Cardiac muscle cell (in vitro differentiated cells and primary cell): ENCODE results near the gene RASSF5. TPM values are rescaled to one million over a fixed set of nuclear protein-coding genes. Genes with fewer than 3 reads are reported as not detected.

Experiments used
- DNase-seq, 2 donors: peaks; one replicate each; pipeline versions ENCODE4 v3.0.0 to v3.0.0-alpha.2; 2010 to 2017; ENCODE audit warnings: low read depth in 1 of 2, low spot score in 1 of 2
- H3K27ac ChIP-seq: fragments of 200-600 bp; sonication (generic); 2 replicates; pipeline ENCODE4 v1.5.1; 2016
- H3K27me3 ChIP-seq: fragments of 200-600 bp; sonication (generic); 2 replicates; pipeline ENCODE4 v1.6.0; 2016; ENCODE audit warnings: control low read depth
- H3K36me3 ChIP-seq: fragments of 200-600 bp; sonication (generic); 2 replicates; pipeline ENCODE4 v1.5.1; 2016; ENCODE audit warnings: control low read depth
- H3K4me1 ChIP-seq: fragments of 200-600 bp; sonication (generic); 2 replicates; pipeline ENCODE4 v1.8.1; 2017; ENCODE audit warnings: low read depth, mild to moderate bottlenecking, mixed run types
- H3K4me3 ChIP-seq: fragments of 200-600 bp; sonication (generic); 2 replicates; pipeline ENCODE4 v1.5.1; 2016; ENCODE audit warnings: mild to moderate bottlenecking
- H3K9me3 ChIP-seq: fragments of 200-600 bp; sonication (generic); 2 replicates; pipeline ENCODE4 v1.5.1; 2017; ENCODE audit warnings: low read depth, mild to moderate bottlenecking, control low read depth
- CTCF ChIP-seq: IDR thresholded peaks from 2 replicates; pipeline ENCODE4 v1.5.1; 2012; ENCODE audit warnings: low read depth, mild to moderate bottlenecking, low read length
- polyA plus RNA-seq: library from polyadenylated mRNA; unstranded; fragments of >200 nt; fragmentation: Nextera tagmentation; extraction: Ambion mirVana; gene quantifications from 2 replicates; pipeline ENCODE4 v1.2.1, GENCODE V29; 2016
- total RNA-seq: library from RNA; depleted of rRNA; stranded (reverse); fragments of >200 nt; gene quantifications from 2 replicates; pipeline ENCODE4 v1.2.3, GENCODE V29; 2016

The RASSF5 gene
- total and polyA plus RNA-seq, 2 experiments from 2014 or later = 40.9 to 50.7 TPM

GRCh38 chr1:206573762-206574161 lies 66.4 kb downstream of the RASSF5 start:
- H3K4me1 ChIP-seq = peaks cover 20% of the 10 kb centered on the region
- H3K27me3 ChIP-seq = no peaks in the 10 kb centered on the region
- no peak for DNase-seq
- no peak overlapping the region for H3K4me3 ChIP-seq
- no peak for TF ChIP-seq CTCF
- H3K27ac ChIP-seq = no peak overlapping the region
- no peaks in the 10 kb centered on the region for H3K9me3 ChIP-seq
- H3K36me3 ChIP-seq = no peaks in the 10 kb centered on the region

GRCh38 chr1:206575165-206575893 lies 68.0 kb downstream of the RASSF5 start:
- Histone ChIP-seq H3K9me3 (no peaks in the 10 kb centered on the region), H3K4me3 (no peak overlapping the region), H3K27me3 (no peaks in the 10 kb centered on the region), H3K27ac (peak overlapping the region; percentile 71), H3K36me3 (no peaks in the 10 kb centered on the region), H3K4me1 (peaks cover 20% of the 10 kb centered on the region)
- DNase-seq = peak; percentile 58 to 98
- no peak for TF ChIP-seq CTCF

GRCh38 chr1:206575894-206576737 lies 68.8 kb downstream of the RASSF5 start:
- H3K27me3 ChIP-seq = no peaks in the 10 kb centered on the region
- H3K9me3 ChIP-seq = no peaks in the 10 kb centered on the region
- no peak overlapping the region for H3K4me3 ChIP-seq
- H3K4me1 ChIP-seq = peaks cover 20% of the 10 kb centered on the region
- no peaks in the 10 kb centered on the region for H3K36me3 ChIP-seq
- H3K27ac ChIP-seq = peak overlapping the region; percentile 71
- DNase-seq = no peak
- TF ChIP-seq CTCF = no peak

- DNase-seq = no peak
- Histone ChIP-seq H3K36me3 (no peaks in the 10 kb centered on the region), H3K27ac (no peak overlapping the region), H3K27me3 (no peaks in the 10 kb centered on the region), H3K4me3 (no peak overlapping the region), H3K4me1 (peaks cover 20% of the 10 kb centered on the region), H3K9me3 (no peaks in the 10 kb centered on the region)
- TF ChIP-seq CTCF = no peak
Observed at GRCh38 chr1:206577626-206578025, 70.3 kb downstream of the RASSF5 start.

- TF ChIP-seq CTCF = no peak
- Histone ChIP-seq H3K9me3 (no peaks in the 10 kb centered on the region), H3K36me3 (no peaks in the 10 kb centered on the region), H3K27me3 (no peaks in the 10 kb centered on the region), H3K4me3 (no peak overlapping the region), H3K27ac (no peak overlapping the region), H3K4me1 (peaks cover 21% of the 10 kb centered on the region)
- DNase-seq = no peak
Observed at GRCh38 chr1:206578068-206578977, 71.0 kb downstream of the RASSF5 start.
